Measurements from ENCODE around the gene PRKCH. TPM values are rescaled to one million over a fixed set of nuclear protein-coding genes. Genes with fewer than 3 reads are reported as not detected.

The PRKCH gene
- total RNA-seq, 1 experiment from 2014 or later: 170 TPM

DNA sequence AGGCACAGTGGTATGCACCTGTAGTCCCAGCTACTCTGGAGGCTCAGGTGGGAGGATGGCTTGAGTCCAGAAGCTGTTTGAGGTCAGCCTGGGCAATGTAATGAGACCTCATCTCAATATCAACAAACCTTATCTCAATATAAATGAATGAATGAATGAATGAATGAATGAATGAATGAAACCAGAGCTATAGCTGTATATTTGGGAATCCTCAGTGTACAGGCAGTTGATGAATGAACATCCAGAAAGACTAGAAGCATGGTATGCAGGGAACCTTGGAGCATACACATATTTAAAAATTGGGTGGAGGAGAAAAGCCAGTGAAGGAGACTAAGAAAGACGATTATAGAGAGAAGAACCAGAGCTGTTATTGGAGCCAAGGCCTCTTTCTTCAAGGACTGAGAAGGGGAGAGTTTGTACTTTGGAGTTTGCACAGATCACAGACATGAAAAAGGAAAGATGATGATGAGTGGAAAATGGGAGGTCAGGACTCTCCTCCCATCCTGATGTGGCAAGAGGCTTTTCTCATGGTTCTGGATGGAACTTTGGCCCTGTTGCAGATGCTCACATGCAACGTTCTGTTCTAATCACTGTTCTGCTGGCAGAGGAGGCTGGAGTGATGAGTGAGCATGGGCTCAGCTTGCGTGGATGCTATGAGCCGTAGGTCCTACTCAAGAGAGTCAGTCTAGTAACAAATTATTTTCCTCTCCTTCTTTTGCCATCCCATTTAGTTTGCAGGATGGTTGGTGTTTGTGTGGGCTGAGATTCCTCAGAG, 114.4 kb downstream of the PRKCH start:
- Histone ChIP-seq H3K4me1 (ENCODE audit: insufficient read depth, low read length) (peaks cover 39% of the 10 kb centered on the region), H3K4me3 (ENCODE audit: low read length) (no peak overlapping the region), H3K9me3 (ENCODE audit: low read length) (no peaks in the 10 kb centered on the region), H3K4me2 (ENCODE audit: low read length) (no peak overlapping the region), H3K9me2 (replicated peaks; ENCODE audit: low read length) (no peaks in the 10 kb centered on the region), H2AFZ (ENCODE audit: low read length) (no peak overlapping the region), H3K9ac (ENCODE audit: low read length) (no peak overlapping the region), H3K27me3 (ENCODE audit: low read length) (no peaks in the 10 kb centered on the region), H4K20me1 (ENCODE audit: low read length) (no peaks in the 10 kb centered on the region), H3K27ac (ENCODE audit: low read length) (no peak overlapping the region), H3F3A (ENCODE audit: low read length, unreplicated experiment) (no peaks in the 10 kb centered on the region), H3K36me3 (ENCODE audit: low read depth, low read length) (no peaks in the 10 kb centered on the region), H3K79me2 (ENCODE audit: low read length) (no peaks in the 10 kb centered on the region)
- POLR2A ChIA-PET (ENCODE audit: unreplicated experiment): no interaction called here
- DNase-seq (no peak), ATAC-seq (no peak)
- TF ChIP-seq EZH2 (IDR thresholded peaks at IDR 0.05; ENCODE audit: low read length, unreplicated experiment) (no peak), EZH2phosphoT487 (IDR thresholded peaks at IDR 0.05; ENCODE audit: borderline replicate concordance, low read length) (no peak)
- TF ChIP-seq, protein P1, sequence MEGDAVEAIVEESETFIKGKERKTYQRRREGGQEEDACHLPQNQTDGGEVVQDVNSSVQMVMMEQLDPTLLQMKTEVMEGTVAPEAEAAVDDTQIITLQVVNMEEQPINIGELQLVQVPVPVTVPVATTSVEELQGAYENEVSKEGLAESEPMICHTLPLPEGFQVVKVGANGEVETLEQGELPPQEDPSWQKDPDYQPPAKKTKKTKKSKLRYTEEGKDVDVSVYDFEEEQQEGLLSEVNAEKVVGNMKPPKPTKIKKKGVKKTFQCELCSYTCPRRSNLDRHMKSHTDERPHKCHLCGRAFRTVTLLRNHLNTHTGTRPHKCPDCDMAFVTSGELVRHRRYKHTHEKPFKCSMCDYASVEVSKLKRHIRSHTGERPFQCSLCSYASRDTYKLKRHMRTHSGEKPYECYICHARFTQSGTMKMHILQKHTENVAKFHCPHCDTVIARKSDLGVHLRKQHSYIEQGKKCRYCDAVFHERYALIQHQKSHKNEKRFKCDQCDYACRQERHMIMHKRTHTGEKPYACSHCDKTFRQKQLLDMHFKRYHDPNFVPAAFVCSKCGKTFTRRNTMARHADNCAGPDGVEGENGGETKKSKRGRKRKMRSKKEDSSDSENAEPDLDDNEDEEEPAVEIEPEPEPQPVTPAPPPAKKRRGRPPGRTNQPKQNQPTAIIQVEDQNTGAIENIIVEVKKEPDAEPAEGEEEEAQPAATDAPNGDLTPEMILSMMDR (conservative IDR thresholded peaks at IDR 0.05; ENCODE audit: low read depth, low read length): no peak
- CTCF ChIA-PET: no interaction called here
- intact Hi-C loops (cut with micrococcal nuclease): loop anchor here (5.0 kb wide), 1 partner anchor 138 kb away; no protein-coding TSS in a partner anchor
- no TSS peak for BruUV-seq (replicated peaks)

DNA sequence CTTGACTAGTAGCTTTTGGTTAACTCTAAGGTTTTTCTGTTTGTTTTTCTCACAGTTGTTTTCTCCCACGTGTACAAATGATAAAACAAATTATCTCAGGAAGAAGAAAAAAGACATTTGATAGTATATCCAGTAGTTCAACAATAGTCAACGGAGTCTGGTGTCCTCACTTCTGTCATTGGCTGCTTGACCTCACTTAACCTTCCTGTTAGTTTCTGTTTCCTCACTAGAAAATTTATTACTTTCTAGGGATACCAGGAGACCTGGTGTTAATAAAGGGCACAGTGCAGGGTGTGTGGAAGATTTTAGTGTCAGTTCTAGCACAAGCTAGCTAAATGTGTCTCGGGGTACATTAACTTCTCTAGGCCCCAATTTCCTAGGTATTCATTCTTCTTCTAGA, 116.0 kb downstream of the PRKCH start:
- ChIA-PET POLR2A (ENCODE audit: unreplicated experiment) (no interaction called here), CTCF (no interaction called here)
- TF ChIP-seq, protein P1 (conservative IDR thresholded peaks at IDR 0.05; ENCODE audit: low read depth, low read length): no peak
- TF ChIP-seq EZH2phosphoT487 (IDR thresholded peaks at IDR 0.05; ENCODE audit: borderline replicate concordance, low read length) (no peak), EZH2 (IDR thresholded peaks at IDR 0.05; ENCODE audit: low read length, unreplicated experiment) (no peak)
- H3K9ac ChIP-seq (ENCODE audit: low read length): no peak overlapping the region
- ATAC-seq: no peak
- H4K20me1 ChIP-seq (ENCODE audit: low read length): no peaks in the 10 kb centered on the region
- H3K27ac ChIP-seq (ENCODE audit: low read length): no peak overlapping the region
- H3K9me3 ChIP-seq (ENCODE audit: low read length): no peaks in the 10 kb centered on the region
- no peaks in the 10 kb centered on the region for H3K36me3 ChIP-seq (ENCODE audit: low read depth, low read length)
- no peaks in the 10 kb centered on the region for H3F3A ChIP-seq (ENCODE audit: low read length, unreplicated experiment)
- H3K27me3 ChIP-seq (ENCODE audit: low read length): no peaks in the 10 kb centered on the region
- peaks cover 39% of the 10 kb centered on the region for H3K4me1 ChIP-seq (ENCODE audit: insufficient read depth, low read length)
- intact Hi-C loops (cut with micrococcal nuclease): loop anchor here (5.0 kb wide), 1 partner anchor 140 kb away; no protein-coding TSS in a partner anchor
- no peak for DNase-seq
- H3K4me3 ChIP-seq (ENCODE audit: low read length): no peak overlapping the region
- no TSS peak for BruUV-seq (replicated peaks)
- no peaks in the 10 kb centered on the region for H3K79me2 ChIP-seq (ENCODE audit: low read length)
- H2AFZ ChIP-seq (ENCODE audit: low read length): no peak overlapping the region
- no peak overlapping the region for H3K4me2 ChIP-seq (ENCODE audit: low read length)
- H3K9me2 ChIP-seq (replicated peaks; ENCODE audit: low read length): no peaks in the 10 kb centered on the region

DNA sequence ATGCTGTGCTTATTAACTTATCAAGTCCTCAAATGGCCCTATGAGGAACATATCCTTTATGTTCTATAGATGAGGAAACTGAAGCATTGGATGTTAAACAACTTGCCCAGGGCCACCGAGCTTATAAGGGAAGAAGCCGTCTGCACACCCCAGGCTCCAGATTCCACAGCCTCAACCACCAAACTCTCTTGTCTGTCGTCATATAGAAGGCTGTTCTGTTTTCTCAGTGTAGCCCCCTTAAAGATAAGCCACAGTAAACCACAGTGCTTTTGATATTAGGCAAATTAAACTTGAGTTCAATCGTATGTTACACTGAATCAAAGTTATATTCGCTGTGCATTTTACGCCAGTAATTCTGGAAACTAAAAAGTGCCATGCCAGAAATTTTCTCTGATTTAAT, 116.7 kb downstream of the PRKCH start:
- Histone ChIP-seq H3K27me3 (ENCODE audit: low read length) (no peaks in the 10 kb centered on the region), H3F3A (ENCODE audit: low read length, unreplicated experiment) (no peaks in the 10 kb centered on the region), H3K4me2 (ENCODE audit: low read length) (peak overlapping the region; percentile 79), H3K4me1 (ENCODE audit: insufficient read depth, low read length) (peaks cover 37% of the 10 kb centered on the region), H3K27ac (ENCODE audit: low read length) (peak overlapping the region; percentile 76), H2AFZ (ENCODE audit: low read length) (no peak overlapping the region), H3K9ac (ENCODE audit: low read length) (0 out of 2 replicates have a peak overlapping the region, but pooled peaks have one; percentile 38), H3K36me3 (ENCODE audit: low read depth, low read length) (no peaks in the 10 kb centered on the region), H4K20me1 (ENCODE audit: low read length) (no peaks in the 10 kb centered on the region), H3K9me3 (ENCODE audit: low read length) (no peaks in the 10 kb centered on the region), H3K79me2 (ENCODE audit: low read length) (no peaks in the 10 kb centered on the region), H3K9me2 (replicated peaks; ENCODE audit: low read length) (no peaks in the 10 kb centered on the region), H3K4me3 (ENCODE audit: low read length) (no peak overlapping the region)
- CTCF ChIA-PET: no interaction called here
- POLR2A ChIA-PET (ENCODE audit: unreplicated experiment): no interaction called here
- DNase-seq (no peak), ATAC-seq (no peak)
- TSS peak; percentile 62 for BruUV-seq (replicated peaks)
- intact Hi-C loops (cut with micrococcal nuclease): loop anchor here (2.0 to 5.0 kb wide), 2 partner anchors 115 to 141 kb away; no protein-coding TSS in a partner anchor
- TF ChIP-seq EZH2 (IDR thresholded peaks at IDR 0.05; ENCODE audit: low read length, unreplicated experiment) (no peak), EZH2phosphoT487 (IDR thresholded peaks at IDR 0.05; ENCODE audit: borderline replicate concordance, low read length) (no peak)
